HL-60 (cell line): ENCODE results near the gene SYNPO2.

Experiments
- DNase-seq, 2 experiments: peaks; one replicate each; pipeline ENCODE4 v3.0.0-alpha.2; 2010 to 2020; ENCODE audit warnings: low read depth in 1 of 2, low spot score in 1 of 2
- H3K27ac ChIP-seq: fragments of 250-450 bp; sonication (Bioruptor Pico); replicated peaks from 2 replicates; pipeline ENCODE4 v1.5.1; 2020; ENCODE audit warnings: mild to moderate bottlenecking, moderate library complexity
- H3K27me3 ChIP-seq: fragments of 250-450 bp; sonication (Bioruptor Pico); 2 replicates; pipeline ENCODE4 v1.5.1; 2021; ENCODE audit warnings: mild to moderate bottlenecking, moderate library complexity; ENCODE audit not compliant: insufficient read depth, poor library complexity, severe bottlenecking
- H3K4me3 ChIP-seq: replicated peaks from 2 replicates; pipeline ENCODE4 v1.5.1; 2011; ENCODE audit warnings: mild to moderate bottlenecking, control low read depth, low read length; ENCODE audit not compliant: insufficient read depth
- CTCF ChIP-seq: IDR thresholded peaks from one replicate; pipeline ENCODE4 v1.5.1; 2011; ENCODE audit warnings: low read length, control low read depth, inconsistent platforms; ENCODE audit not compliant: insufficient read depth
- GABPA ChIP-seq: IDR thresholded peaks from 2 replicates; pipeline ENCODE4 v1.6.1; 2012; ENCODE audit warnings: low read depth
- POLR2AphosphoS5 ChIP-seq: IDR thresholded peaks from 2 replicates; pipeline ENCODE4 v1.6.1; 2012; ENCODE audit warnings: low read depth
- REST ChIP-seq: IDR thresholded peaks from 2 replicates; pipeline ENCODE4 v1.6.1; 2012; ENCODE audit warnings: low read depth; ENCODE audit not compliant: insufficient replicate concordance
- SPI1 ChIP-seq: IDR thresholded peaks from 2 replicates; pipeline ENCODE4 v1.6.1; 2012; ENCODE audit warnings: low read depth, mild to moderate bottlenecking, borderline replicate concordance

Gene SYNPO2

GRCh38 chr4:118995693-118996391 is 107.2 kb downstream of the SYNPO2 start:
- no peak for DNase-seq
- H3K4me3 ChIP-seq, result no peak overlapping the region
- no peak overlapping the region for H3K27ac ChIP-seq
- no peaks in the 10 kb centered on the region for H3K27me3 ChIP-seq
- TF ChIP-seq REST, result no peak
- no peak for TF ChIP-seq POLR2AphosphoS5
- no peak for TF ChIP-seq SPI1
- TF ChIP-seq CTCF, result no peak
- no peak for TF ChIP-seq GABPA

- Histone ChIP-seq H3K27ac (no peak overlapping the region), H3K4me3 (no peak overlapping the region), H3K27me3 (no peaks in the 10 kb centered on the region)
- TF ChIP-seq POLR2AphosphoS5 (no peak), GABPA (no peak), REST (no peak), CTCF (no peak), SPI1 (no peak)
- DNase-seq, result no peak
Observed at GRCh38 chr4:118997601-118998000, 108.9 kb downstream of the SYNPO2 start.

- no peak for DNase-seq
- TF ChIP-seq POLR2AphosphoS5, result no peak
- TF ChIP-seq CTCF, result no peak
- TF ChIP-seq REST, result no peak
- no peak for TF ChIP-seq GABPA
- no peak for TF ChIP-seq SPI1
- H3K27ac ChIP-seq, result no peak overlapping the region
- H3K27me3 ChIP-seq, result no peaks in the 10 kb centered on the region
- no peak overlapping the region for H3K4me3 ChIP-seq
Observed at GRCh38 chr4:118999919-119000318, 111.3 kb downstream of the SYNPO2 start.
